ENCODE measurements around the gene S100B. TPM values are rescaled to one million over a fixed set of nuclear protein-coding genes. Genes with fewer than 3 reads are reported as not detected.

The S100B gene
- total and polyA plus RNA-seq, 2 of the 13 experiments (the other 11 are each of a cell fraction or from before 2014, with no cell fraction given) = not detected

- TF ChIP-seq ATF6 (CRISPR knock-in tag; conservative IDR thresholded peaks at IDR 0.05) = no peak
- no peak for TF ChIP-seq ZBTB21 (CRISPR knock-in tag; IDR thresholded peaks at IDR 0.05)
- TF ChIP-seq ZFP1 (CRISPR knock-in tag; IDR thresholded peaks at IDR 0.05) = no peak
- TF ChIP-seq SNAPC5 (CRISPR knock-in tag; IDR thresholded peaks at IDR 0.05; ENCODE audit: borderline replicate concordance) = no peak
- TF ChIP-seq MAFK (conservative IDR thresholded peaks at IDR 0.05 in 1 of 2, IDR thresholded peaks at IDR 0.05 in 1 of 2; ENCODE audit: low read length in 2 of 2) = no peak
- TF ChIP-seq RFX5 (IDR thresholded peaks at IDR 0.05; ENCODE audit: low read depth, low read length) = no peak
- TF ChIP-seq, protein P1, sequence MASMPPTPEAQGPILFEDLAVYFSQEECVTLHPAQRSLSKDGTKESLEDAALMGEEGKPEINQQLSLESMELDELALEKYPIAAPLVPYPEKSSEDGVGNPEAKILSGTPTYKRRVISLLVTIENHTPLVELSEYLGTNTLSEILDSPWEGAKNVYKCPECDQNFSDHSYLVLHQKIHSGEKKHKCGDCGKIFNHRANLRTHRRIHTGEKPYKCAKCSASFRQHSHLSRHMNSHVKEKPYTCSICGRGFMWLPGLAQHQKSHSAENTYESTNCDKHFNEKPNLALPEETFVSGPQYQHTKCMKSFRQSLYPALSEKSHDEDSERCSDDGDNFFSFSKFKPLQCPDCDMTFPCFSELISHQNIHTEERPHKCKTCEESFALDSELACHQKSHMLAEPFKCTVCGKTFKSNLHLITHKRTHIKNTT (CRISPR knock-in tag; IDR thresholded peaks at IDR 0.05) = no peak
- no peak for TF ChIP-seq GATAD1 (CRISPR knock-in tag; IDR thresholded peaks at IDR 0.05)
- no peak for TF ChIP-seq HES4 (CRISPR knock-in tag; IDR thresholded peaks at IDR 0.05; ENCODE audit: borderline replicate concordance)
- no peak for TF ChIP-seq ATF7 (IDR thresholded peaks at IDR 0.05)
- no peak for TF ChIP-seq ATF7 (CRISPR knock-in tag; IDR thresholded peaks at IDR 0.05)
- TF ChIP-seq BORCS8-MEF2B (CRISPR knock-in tag; IDR thresholded peaks at IDR 0.05) = no peak
- no peak for TF ChIP-seq ELK4 (CRISPR knock-in tag; IDR thresholded peaks at IDR 0.05; ENCODE audit: borderline replicate concordance)
- TF ChIP-seq ZNF512 (CRISPR knock-in tag; IDR thresholded peaks at IDR 0.05) = no peak
- TF ChIP-seq ZMYM3 (CRISPR knock-in tag; IDR thresholded peaks at IDR 0.05) = no peak
- TF ChIP-seq, protein P2, sequence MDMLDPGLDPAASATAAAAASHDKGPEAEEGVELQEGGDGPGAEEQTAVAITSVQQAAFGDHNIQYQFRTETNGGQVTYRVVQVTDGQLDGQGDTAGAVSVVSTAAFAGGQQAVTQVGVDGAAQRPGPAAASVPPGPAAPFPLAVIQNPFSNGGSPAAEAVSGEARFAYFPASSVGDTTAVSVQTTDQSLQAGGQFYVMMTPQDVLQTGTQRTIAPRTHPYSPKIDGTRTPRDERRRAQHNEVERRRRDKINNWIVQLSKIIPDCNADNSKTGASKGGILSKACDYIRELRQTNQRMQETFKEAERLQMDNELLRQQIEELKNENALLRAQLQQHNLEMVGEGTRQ (IDR thresholded peaks at IDR 0.05; ENCODE audit: low read depth, low read length) = no peak
- TF ChIP-seq, protein P2 (CRISPR knock-in tag; IDR thresholded peaks at IDR 0.05; ENCODE audit: borderline replicate concordance) = no peak
- TF ChIP-seq, protein P3, sequence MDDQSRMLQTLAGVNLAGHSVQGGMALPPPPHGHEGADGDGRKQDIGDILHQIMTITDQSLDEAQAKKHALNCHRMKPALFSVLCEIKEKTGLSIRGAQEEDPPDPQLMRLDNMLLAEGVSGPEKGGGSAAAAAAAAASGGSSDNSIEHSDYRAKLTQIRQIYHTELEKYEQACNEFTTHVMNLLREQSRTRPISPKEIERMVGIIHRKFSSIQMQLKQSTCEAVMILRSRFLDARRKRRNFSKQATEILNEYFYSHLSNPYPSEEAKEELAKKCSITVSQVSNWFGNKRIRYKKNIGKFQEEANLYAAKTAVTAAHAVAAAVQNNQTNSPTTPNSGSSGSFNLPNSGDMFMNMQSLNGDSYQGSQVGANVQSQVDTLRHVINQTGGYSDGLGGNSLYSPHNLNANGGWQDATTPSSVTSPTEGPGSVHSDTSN (CRISPR knock-in tag; IDR thresholded peaks at IDR 0.05; ENCODE audit: borderline replicate concordance) = no peak
- TF ChIP-seq, protein P4, sequence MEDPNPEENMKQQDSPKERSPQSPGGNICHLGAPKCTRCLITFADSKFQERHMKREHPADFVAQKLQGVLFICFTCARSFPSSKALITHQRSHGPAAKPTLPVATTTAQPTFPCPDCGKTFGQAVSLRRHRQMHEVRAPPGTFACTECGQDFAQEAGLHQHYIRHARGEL (CRISPR knock-in tag; IDR thresholded peaks at IDR 0.05) = no peak
Measured at GRCh38 chr21:46581780-46582307, 23.0 kb downstream of the S100B start (continued).

Data from HepG2 (cell line).